HG03108 (cell line): ENCODE data around the gene OOSP4A.

Experiments used
- ATAC-seq: cut with Tn5 transposase; IDR thresholded peaks from one replicate; pipeline ENCODE4 v1.9.1; 2021; ENCODE audit warnings: moderate library complexity; ENCODE audit not compliant: unreplicated experiment

Gene OOSP4A

DNA sequence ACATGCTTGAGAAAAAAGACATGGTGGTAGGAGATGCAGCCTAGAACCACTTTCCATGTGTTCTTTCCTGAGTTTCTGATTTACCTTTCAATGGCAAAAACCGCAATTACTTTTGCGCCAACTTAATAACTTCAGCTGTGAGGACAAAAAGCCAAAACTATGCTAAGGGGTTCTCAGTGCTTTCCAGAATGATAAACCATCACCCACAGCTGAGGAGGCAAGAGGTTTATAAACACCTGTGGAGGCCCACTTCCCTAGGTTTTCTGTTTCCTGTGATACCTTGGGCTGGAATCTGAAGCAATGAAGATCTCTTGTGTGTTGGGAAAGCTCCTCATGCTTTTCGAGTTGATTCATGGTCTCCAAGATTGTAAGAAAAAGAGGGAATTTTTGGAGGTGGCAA, at the start of gene OOSP4A:
TSS of gene OOSP4A (plus strand) at position 301 of the 400 bp plus-strand sequence. CDS start at position 301, 0 bp downstream.
- ATAC-seq = no peak

DNA sequence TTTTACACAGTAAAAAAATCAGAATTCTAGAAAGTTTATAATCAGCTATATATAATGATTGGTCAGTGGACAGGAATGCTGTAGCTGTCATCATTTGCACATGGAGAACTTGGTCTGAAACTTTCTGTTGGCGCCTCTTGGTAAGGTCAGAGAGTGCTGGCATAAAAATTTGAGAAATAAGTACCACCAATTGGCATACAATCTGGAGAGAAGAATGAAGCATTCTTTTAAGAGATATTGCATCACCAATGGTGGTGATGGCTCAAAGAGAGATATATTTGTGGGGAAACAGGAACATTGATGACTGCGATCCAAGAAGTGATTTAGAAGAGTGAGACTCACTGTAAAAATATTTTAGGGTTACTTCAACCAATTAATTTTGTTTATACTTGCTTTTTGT, 45.4 kb upstream of the OOSP4A start:
- ATAC-seq = no peak

- ATAC-seq = no peak
These were observed 44.7 kb upstream of the OOSP4A start for GRCh38 chr11:59918987-59919589.

- no peak for ATAC-seq
These were observed 40.0 kb upstream of the OOSP4A start for GRCh38 chr11:59923813-59924212.

- no peak for ATAC-seq
These were observed 32.1 kb upstream of the OOSP4A start for GRCh38 chr11:59931688-59932087.

GRCh38 chr11:59938132-59938531, 25.7 kb upstream of the OOSP4A start, which contains the start of gene OOSP1:
TSS of gene OOSP1 (plus strand) at chr11:59938432. CDS start at chr11:59938455, 23 bp downstream.
- no peak for ATAC-seq

DNA sequence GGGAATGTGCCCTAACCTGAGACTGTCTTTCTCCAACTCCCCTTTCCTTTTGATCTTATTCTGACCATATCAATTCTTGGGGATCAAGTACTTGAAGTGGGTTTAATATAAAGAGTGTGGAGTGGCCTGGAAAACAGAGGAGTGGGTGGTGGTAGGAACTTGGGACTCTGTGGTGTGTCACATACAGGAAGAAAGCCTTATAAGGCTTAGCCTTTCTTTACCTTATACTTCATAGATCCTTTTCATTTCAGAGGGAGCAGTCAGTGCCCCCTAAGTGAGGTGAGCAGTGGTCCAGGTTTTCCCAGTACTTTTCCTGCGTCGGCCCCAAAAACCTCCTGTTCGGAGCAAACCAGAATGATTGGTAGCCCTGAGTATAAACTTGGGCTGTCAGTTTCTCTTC, 25.1 kb upstream of the OOSP4A start:
- ATAC-seq = no peak

GRCh38 chr11:59939482-59939881, 24.4 kb upstream of the OOSP4A start:
- ATAC-seq = no peak

- ATAC-seq = no peak
These were observed 22.7 kb upstream of the OOSP4A start for GRCh38 chr11:59941091-59941490.

DNA sequence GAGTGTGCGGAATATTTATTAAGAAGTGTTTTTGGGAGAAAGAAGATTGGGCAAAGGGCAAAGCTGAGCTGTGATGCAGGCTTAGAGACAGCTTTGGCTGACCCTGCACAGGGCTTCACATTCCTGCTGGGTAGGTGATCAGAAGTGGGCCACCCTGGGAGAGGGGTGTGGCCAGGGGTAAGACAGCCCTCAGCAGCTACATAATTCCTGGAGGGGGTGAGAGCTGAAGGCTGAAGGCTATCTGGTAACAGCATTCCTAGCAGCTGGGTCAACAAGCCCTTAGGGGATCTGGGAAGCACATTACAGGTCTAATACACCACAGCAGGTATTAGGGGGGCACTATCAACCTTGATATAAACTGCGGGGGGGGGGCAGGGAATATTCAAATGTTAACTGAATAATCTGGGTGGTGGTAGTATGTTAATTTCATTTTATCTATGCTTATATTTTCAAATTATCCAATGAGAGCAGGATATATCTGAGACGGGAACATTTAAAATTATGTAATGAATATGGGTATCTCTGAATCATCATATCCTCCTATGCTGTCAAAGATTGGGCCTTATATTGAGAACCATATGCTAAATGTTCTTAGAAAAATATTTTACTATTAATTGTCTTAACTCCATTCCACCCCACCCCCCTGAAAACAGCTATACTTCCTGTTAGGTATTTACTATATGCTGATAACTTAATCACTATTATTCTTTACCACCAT, 19.7 kb upstream of the OOSP4A start:
- no peak for ATAC-seq

GRCh38 chr11:59944720-59945119, 19.1 kb upstream of the OOSP4A start:
- no peak for ATAC-seq

DNA sequence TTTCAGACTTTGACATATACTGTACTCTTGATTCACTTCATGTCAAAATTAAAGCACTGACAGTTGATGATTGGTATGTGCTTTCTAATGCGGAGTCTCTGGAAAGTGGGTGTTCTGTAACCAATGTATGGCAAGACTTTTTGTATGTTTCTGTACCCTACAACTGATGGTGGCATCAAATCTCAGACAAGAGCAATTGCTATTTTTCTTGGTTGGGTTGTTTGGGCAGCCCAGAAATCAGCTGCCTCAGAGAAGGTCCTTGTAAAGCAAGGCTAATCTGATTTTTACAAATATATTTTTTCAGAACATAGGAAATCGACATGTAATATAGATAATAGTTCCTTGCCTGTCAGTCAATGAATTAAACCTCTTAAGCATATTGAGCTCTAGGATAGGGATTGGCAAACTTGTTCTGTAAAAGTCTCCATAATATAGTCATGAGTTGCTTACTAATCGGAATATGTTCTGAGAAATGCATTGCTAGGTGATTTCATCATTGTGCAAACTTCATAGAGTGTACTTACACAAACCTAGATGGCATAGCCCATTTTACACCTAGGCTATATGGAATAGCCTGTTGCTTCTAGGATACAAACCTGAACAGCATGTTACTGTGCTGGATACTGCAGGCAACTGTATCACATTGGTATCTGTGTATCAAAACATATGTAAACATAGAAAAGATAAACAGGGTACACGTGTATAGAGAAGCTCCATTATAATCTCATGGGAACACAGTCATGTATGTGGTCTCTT, 10.2 kb upstream of the OOSP4A start:
- no peak for ATAC-seq

- no peak for ATAC-seq
These were observed 9.5 kb upstream of the OOSP4A start for GRCh38 chr11:59954219-59954847.

GRCh38 chr11:59957094-59957493, 6.7 kb upstream of the OOSP4A start:
- ATAC-seq = no peak

- ATAC-seq = no peak
These were observed 3.1 kb upstream of the OOSP4A start for GRCh38 chr11:59960502-59961381.

- ATAC-seq = no peak
These were observed 1.7 kb upstream of the OOSP4A start for GRCh38 chr11:59962107-59962482.

GRCh38 chr11:59965424-59965823, 1.6 kb downstream of the OOSP4A start:
- no peak for ATAC-seq

DNA sequence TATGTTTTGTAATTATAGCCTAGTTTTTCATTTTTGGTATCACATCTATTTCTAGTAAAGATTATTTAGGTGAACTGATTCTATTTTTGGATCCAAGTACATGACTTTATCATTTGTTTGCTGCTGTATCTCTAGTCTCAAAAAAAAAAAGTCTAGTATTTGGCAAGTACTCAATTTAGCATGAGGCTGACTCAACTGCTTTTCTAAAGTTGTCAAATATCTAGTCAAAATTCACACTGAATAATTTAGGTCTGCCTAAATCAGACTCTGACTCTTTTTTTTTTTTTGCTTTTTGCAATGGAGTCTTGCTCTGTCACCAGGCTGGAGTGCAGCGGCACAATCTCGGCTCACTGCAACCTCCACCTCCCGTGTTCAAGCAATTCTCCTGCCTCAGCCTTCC, 2.4 kb downstream of the OOSP4A start:
- ATAC-seq = no peak

DNA sequence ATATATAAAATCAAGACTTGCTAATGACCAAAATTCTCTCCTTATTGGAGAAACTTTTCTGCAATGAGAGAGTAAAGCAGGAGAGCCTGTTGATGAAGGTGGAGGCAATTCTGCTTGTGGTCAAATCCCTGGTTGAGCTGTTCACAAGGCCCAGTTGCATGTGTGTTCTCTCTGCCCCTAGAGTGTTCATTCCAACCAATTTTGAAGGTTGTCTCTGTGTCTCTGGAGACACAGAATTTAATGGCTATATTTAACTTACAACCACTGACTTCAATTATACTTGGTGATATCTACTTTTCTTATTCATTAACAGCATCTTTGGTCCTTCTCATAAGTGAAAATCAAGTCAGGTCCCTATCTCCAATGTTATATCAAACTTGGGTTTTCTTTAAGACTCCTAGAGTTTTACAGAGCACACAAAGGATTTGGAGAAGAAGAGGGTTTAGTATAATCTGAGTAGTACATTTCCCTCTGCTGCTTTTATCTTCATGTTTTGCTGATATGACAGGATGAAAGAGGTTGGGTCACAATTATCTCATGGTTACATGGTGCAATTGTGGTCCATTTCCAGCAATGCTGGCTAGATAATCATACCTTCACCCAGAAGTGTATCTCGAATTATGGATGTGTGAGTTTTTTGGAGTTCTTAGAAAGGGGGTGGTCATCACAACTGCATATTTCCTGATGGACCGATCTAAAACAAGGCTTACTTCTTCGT, 4.0 kb downstream of the OOSP4A start:
- no peak for ATAC-seq

GRCh38 chr11:59968395-59968783, 4.6 kb downstream of the OOSP4A start:
- ATAC-seq = no peak
